HepG2 (cell line): ENCODE measurements around the gene NFKBIA. TPM values are rescaled to one million over a fixed set of nuclear protein-coding genes. Genes with fewer than 3 reads are reported as not detected.
A peak's percentile ranks its signal among the peaks of the same experiment; 100 is the strongest.

Experiments
- AGO1 ChIP-seq: fragments of 200-400 bp; formaldehyde crosslinking; IDR thresholded peaks from 2 replicates; pipeline ENCODE4 v1.6.1; 2017; ENCODE audit warnings: mild to moderate bottlenecking, low read depth, low read length, moderate library complexity; ENCODE audit not compliant: poor library complexity, severe bottlenecking
- AKAP8 ChIP-seq: sonication (generic); formaldehyde crosslinking; IDR thresholded peaks from 2 replicates; pipeline ENCODE4 v1.5.1; 2020; ENCODE audit warnings: mild to moderate bottlenecking, missing genetic modification reagents
- ATF1 ChIP-seq: IDR thresholded peaks from 2 replicates; pipeline ENCODE4 v1.6.1; 2016; ENCODE audit warnings: mild to moderate bottlenecking, control low read depth
- BRCA1 ChIP-seq: sonication (generic); formaldehyde crosslinking; IDR thresholded peaks from 2 replicates; pipeline ENCODE4 v1.4.0; 2020; ENCODE audit warnings: missing genetic modification reagents
- CC2D1A ChIP-seq: sonication (generic); formaldehyde crosslinking; IDR thresholded peaks from 2 replicates; pipeline ENCODE4 v1.8.1; 2023; ENCODE audit warnings: mild to moderate bottlenecking, missing genetic modification reagents
- CREB3 ChIP-seq: sonication (generic); formaldehyde crosslinking; IDR thresholded peaks from 2 replicates; pipeline ENCODE4 v1.5.0; 2020; ENCODE audit warnings: missing genetic modification reagents
- GLMP ChIP-seq: sonication (generic); formaldehyde crosslinking; IDR thresholded peaks from 2 replicates; pipeline ENCODE4 v1.9.0; 2021; ENCODE audit warnings: missing genetic modification reagents, mild to moderate bottlenecking, borderline replicate concordance
- KLF15 ChIP-seq: sonication (generic); formaldehyde crosslinking; IDR thresholded peaks from 2 replicates; pipeline ENCODE4 v1.8.1; 2023; ENCODE audit warnings: borderline replicate concordance, mild to moderate bottlenecking, inconsistent platforms, missing genetic modification reagents, mixed read lengths
- MATR3 ChIP-seq: sonication (generic); formaldehyde crosslinking; IDR thresholded peaks from 2 replicates; pipeline ENCODE4 v1.4.0; 2020; ENCODE audit warnings: missing genetic modification reagents
- MTF1 ChIP-seq: sonication (generic); formaldehyde crosslinking; IDR thresholded peaks from 2 replicates; pipeline ENCODE4 v1.5.0; 2020; ENCODE audit warnings: missing genetic modification reagents
- NFIB ChIP-seq: sonication (generic); formaldehyde crosslinking; IDR thresholded peaks from 2 replicates; pipeline ENCODE4 v1.9.0; 2021; ENCODE audit warnings: missing genetic modification reagents, mild to moderate bottlenecking, borderline replicate concordance
- NFYB ChIP-seq: sonication (generic); formaldehyde crosslinking; IDR thresholded peaks from 2 replicates; pipeline ENCODE4 v1.4.0; 2020; ENCODE audit warnings: missing genetic modification reagents
- NR3C1 ChIP-seq: sonication (generic); formaldehyde crosslinking; IDR thresholded peaks from 2 replicates; pipeline ENCODE4 v1.4.0; 2020; ENCODE audit warnings: missing genetic modification reagents
- NRL ChIP-seq: sonication (generic); formaldehyde crosslinking; IDR thresholded peaks from 2 replicates; pipeline ENCODE4 v1.5.0; 2020; ENCODE audit warnings: missing genetic modification reagents, mild to moderate bottlenecking, moderate library complexity, borderline replicate concordance
- REL ChIP-seq: sonication (generic); formaldehyde crosslinking; conservative IDR thresholded peaks from 2 replicates; pipeline ENCODE4 v1.8.0; 2022; ENCODE audit warnings: mild to moderate bottlenecking, missing genetic modification reagents, moderate library complexity
- RFX1 ChIP-seq: fragments of 450-650 bp; IDR thresholded peaks from 2 replicates; pipeline ENCODE4 v1.6.1; 2017
- SALL1 ChIP-seq: sonication (generic); formaldehyde crosslinking; IDR thresholded peaks from 2 replicates; pipeline ENCODE4 v1.8.0; 2022; ENCODE audit warnings: mild to moderate bottlenecking, missing genetic modification reagents
- SP5 ChIP-seq: IDR thresholded peaks from 2 replicates; pipeline ENCODE4 v1.6.1; 2016; ENCODE audit warnings: low read depth, borderline replicate concordance
- SYNCRIP ChIP-seq: fragments of 200-400 bp; formaldehyde crosslinking; IDR thresholded peaks from 2 replicates; pipeline ENCODE4 v1.6.1; 2018; ENCODE audit warnings: mild to moderate bottlenecking, low read depth, low read length; ENCODE audit not compliant: insufficient read depth
- TCF12 ChIP-seq, 2 experiments: fragments of 450-650 bp in 1 of 2; sonication (generic) in 1 of 2; formaldehyde crosslinking in 1 of 2; IDR thresholded peaks; 2 replicates each; pipeline versions ENCODE4 v1.6.1 to v1.8.0; 2017 to 2022; ENCODE audit warnings: antibody characterized with exemption in 1 of 2, mild to moderate bottlenecking in 1 of 2, missing genetic modification reagents in 1 of 2, moderate library complexity in 1 of 2
- TRIM24 ChIP-seq: sonication (generic); formaldehyde crosslinking; IDR thresholded peaks from 2 replicates; pipeline ENCODE4 v1.8.0; 2022; ENCODE audit warnings: mild to moderate bottlenecking, missing genetic modification reagents
- ZFP90 ChIP-seq: sonication (generic); formaldehyde crosslinking; IDR thresholded peaks from 2 replicates; pipeline ENCODE4 v1.8.0; 2022; ENCODE audit warnings: missing genetic modification reagents, mild to moderate bottlenecking, inconsistent platforms, borderline replicate concordance
- ZKSCAN5 ChIP-seq: sonication (generic); formaldehyde crosslinking; IDR thresholded peaks from 2 replicates; pipeline ENCODE4 v1.5.1; 2020; ENCODE audit warnings: mild to moderate bottlenecking, missing genetic modification reagents
- ZNF136 ChIP-seq: sonication (generic); formaldehyde crosslinking; IDR thresholded peaks from 2 replicates; pipeline ENCODE4 v1.8.1; 2022; ENCODE audit warnings: low read depth, mild to moderate bottlenecking, moderate library complexity, missing genetic modification reagents
- ZNF30 ChIP-seq: sonication (generic); formaldehyde crosslinking; IDR thresholded peaks from 2 replicates; pipeline ENCODE4 v1.5.0; 2020; ENCODE audit warnings: mild to moderate bottlenecking, missing genetic modification reagents
- ZNF326 ChIP-seq: sonication (generic); formaldehyde crosslinking; IDR thresholded peaks from 2 replicates; pipeline ENCODE4 v1.4.0; 2020; ENCODE audit warnings: missing genetic modification reagents, borderline replicate concordance
- ZNF446 ChIP-seq: sonication (generic); formaldehyde crosslinking; IDR thresholded peaks from 2 replicates; pipeline ENCODE4 v1.5.0; 2020; ENCODE audit warnings: mild to moderate bottlenecking, missing genetic modification reagents
- ZNF577 ChIP-seq: sonication (generic); formaldehyde crosslinking; IDR thresholded peaks from 2 replicates; pipeline ENCODE4 v1.4.0; 2020; ENCODE audit warnings: mild to moderate bottlenecking, low read depth, missing genetic modification reagents, borderline replicate concordance
- ZNF766 ChIP-seq: sonication (generic); formaldehyde crosslinking; IDR thresholded peaks from 2 replicates; pipeline ENCODE4 v1.5.0; 2020; ENCODE audit warnings: missing genetic modification reagents, borderline replicate concordance
- ZNF891 ChIP-seq: sonication (generic); formaldehyde crosslinking; IDR thresholded peaks from 2 replicates; pipeline ENCODE4 v1.5.0; 2020; ENCODE audit warnings: mild to moderate bottlenecking, missing genetic modification reagents
- ZSCAN25 ChIP-seq: sonication (generic); formaldehyde crosslinking; IDR thresholded peaks from 2 replicates; pipeline ENCODE4 v1.8.0; 2022; ENCODE audit warnings: mild to moderate bottlenecking, missing genetic modification reagents
- ZSCAN29 ChIP-seq: sonication (generic); formaldehyde crosslinking; conservative IDR thresholded peaks from 2 replicates; pipeline ENCODE4 v1.4.0; 2020; ENCODE audit warnings: mild to moderate bottlenecking, missing genetic modification reagents
- polyA plus RNA-seq, 8 experiments: library from polyadenylated mRNA; depleted of rRNA in 3 of 8; stranded (reverse) in 7 of 8; unstranded in 1 of 8; fragments of >200 nt; fragmentation: Illumina TruSeq in 4 of 8; extraction: Trizol in 4 of 8; gene quantifications; 2 replicates each; pipeline versions ENCODE4 v1.2.1 to v1.2.3, GENCODE V29; 2011 to 2016; ENCODE audit warnings: low read depth in 4 of 8, missing spikeins in 1 of 8, mixed read lengths in 1 of 8; ENCODE audit not compliant: insufficient read depth in 1 of 8
- total RNA-seq, 5 experiments: library from RNA; depleted of rRNA; stranded (reverse); fragments of >200 nt; fragmentation: Illumina TruSeq; extraction: Trizol; gene quantifications; 2 replicates each; pipeline ENCODE4 v1.2.3, GENCODE V29; 2016; ENCODE audit warnings: low read depth in 1 of 5

NFKBIA gene
- total and polyA plus RNA-seq, 2 of the 13 experiments (the other 11 are each of a cell fraction or from before 2014, with no cell fraction given) = 197 to 319 TPM

- TF ChIP-seq AGO1 = no peak
- TF ChIP-seq CC2D1A (CRISPR knock-in tag) = no peak
- peak; percentile 24; the same call in 1 of the 2 replicates for TF ChIP-seq ZNF766 (CRISPR knock-in tag)
- no peak for TF ChIP-seq REL (CRISPR knock-in tag)
- no peak for TF ChIP-seq ZSCAN29 (CRISPR knock-in tag)
- TF ChIP-seq SP5 (CRISPR knock-in tag) = no peak
- no peak for TF ChIP-seq NRL (CRISPR knock-in tag)
- no peak for TF ChIP-seq MATR3 (CRISPR knock-in tag)
- no peak for TF ChIP-seq ZNF446 (CRISPR knock-in tag)
- peak; percentile 97 for TF ChIP-seq ZSCAN25 (CRISPR knock-in tag)
- no peak for TF ChIP-seq ZNF577 (CRISPR knock-in tag)
- TF ChIP-seq TRIM24 (CRISPR knock-in tag) = no peak
- TF ChIP-seq ZKSCAN5 (CRISPR knock-in tag) = no peak
- no peak for TF ChIP-seq ATF1 (CRISPR knock-in tag)
- no peak for TF ChIP-seq NR3C1 (CRISPR knock-in tag)
- no peak for TF ChIP-seq ZNF30 (CRISPR knock-in tag)
- TF ChIP-seq GLMP = no peak
- TF ChIP-seq SYNCRIP = no peak
- TF ChIP-seq NFIB (CRISPR knock-in tag) = no peak
- no peak; the same call in 1 of the 2 replicates for TF ChIP-seq ZNF891
- no peak for TF ChIP-seq MTF1 (CRISPR knock-in tag)
- TF ChIP-seq KLF15 (CRISPR knock-in tag) = no peak
- peak; percentile 31; the same call in 1 of the 2 replicates for TF ChIP-seq NFYB
- peak; percentile 97 for TF ChIP-seq ZNF136 (CRISPR knock-in tag)
- TF ChIP-seq RFX1 = no peak
- peak; percentile 86; the same call in 1 of the 2 replicates for TF ChIP-seq ZNF326 (CRISPR knock-in tag)
- peak; percentile 8 for TF ChIP-seq ZFP90
- TF ChIP-seq AKAP8 (CRISPR knock-in tag) = no peak
- peak; percentile 27; the same call in 1 of the 2 replicates for TF ChIP-seq CREB3 (CRISPR knock-in tag)
- TF ChIP-seq SALL1 = no peak; the same call in 1 of the 2 replicates
- no peak for TF ChIP-seq BRCA1 (CRISPR knock-in tag)
- TF ChIP-seq TCF12 (IDR thresholded peaks at IDR 0.05) = no peak
- TF ChIP-seq TCF12 (CRISPR knock-in tag; IDR thresholded peaks at IDR 0.05) = peak; percentile 67; the same call in 1 of the 2 replicates
These were observed 20.0 kb downstream of the NFKBIA start (continued) for GRCh38 chr14:35384455-35385041.
